Measurements from ENCODE around the gene RNF6. TPM values are rescaled to one million over a fixed set of nuclear protein-coding genes. Genes with fewer than 3 reads are reported as not detected.

Gene RNF6
- polyA plus RNA-seq, 3 donors = 8.9 to 20.3 (median 15.0) TPM

DNA sequence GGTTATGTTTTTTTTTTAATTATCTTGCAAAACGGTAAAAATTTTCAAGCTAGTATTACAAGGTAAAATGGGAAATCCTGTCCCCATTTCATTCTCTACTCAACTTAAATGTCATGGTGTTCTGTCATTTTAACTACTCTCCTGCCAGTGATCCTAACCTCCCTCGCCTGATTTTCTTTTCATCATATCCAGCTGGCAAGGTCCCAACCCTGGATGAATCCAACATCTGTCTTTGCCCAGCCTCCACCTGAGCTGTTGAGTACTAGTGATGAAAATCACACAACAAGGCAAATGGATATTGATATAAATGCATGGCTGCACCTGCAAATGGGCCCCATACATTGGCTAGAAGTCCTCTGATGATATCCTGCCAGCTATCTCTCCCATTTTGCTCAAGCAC is 24.9 kb upstream of the RNF6 start:
- Histone ChIP-seq H3K27ac (ENCODE audit: low read depth in 1 of 2, low read length in 2 of 2) (no peak overlapping the region), H3K4me2 (replicated peaks; ENCODE audit: extremely low read depth, low read length, poor library complexity, severe bottlenecking) (no peak overlapping the region), H3K79me2 (ENCODE audit: insufficient read depth, low read length) (no peaks in the 10 kb centered on the region), H2AFZ (ENCODE audit: insufficient read depth, low read depth, low read length, poor library complexity, severe bottlenecking) (no peak overlapping the region), H3K4me1 (ENCODE audit: control insufficient read depth in 1 of 2, insufficient read depth in 2 of 2, low read length in 2 of 2) (no peaks in the 10 kb centered on the region), H3K36me3 (replicated peaks in 1 of 2; ENCODE audit: control insufficient read depth in 1 of 2, insufficient read depth in 2 of 2, low read length in 2 of 2) (no peaks in the 10 kb centered on the region), H4K20me1 (ENCODE audit: insufficient read depth, low read length) (no peaks in the 10 kb centered on the region), H3K4me3 (replicated peaks in 1 of 3; ENCODE audit: low read depth in 2 of 3, low read length in 3 of 3) (no peak overlapping the region), H3K27me3 (ENCODE audit: control insufficient read depth in 2 of 2, insufficient read depth in 2 of 2, low read length in 2 of 2) (peaks cover 2% of the 10 kb centered on the region in 2 donors), H3K9me3 (replicated peaks in 1 of 2; ENCODE audit: control insufficient read depth in 1 of 2, insufficient read depth in 1 of 2, low read length in 2 of 2) (peaks cover 0 to 6% of the 10 kb centered on the region in 2 donors), H3K9ac (ENCODE audit: insufficient read depth, low read length, poor library complexity, severe bottlenecking) (no peak overlapping the region)
- intact Hi-C loops (cut with micrococcal nuclease) = no loop called here
- Mint-ChIP-seq H3K36me3 (no peaks in the 10 kb centered on the region), H3K4me3 (no peak overlapping the region), H3K4me1 (no peaks in the 10 kb centered on the region), H3K27me3 (ENCODE audit: low read depth in 3 of 3) (peaks cover 0 to 3% (median 3%) of the 10 kb centered on the region in 3 donors), H3K27ac (peak overlapping the region in 1 of 7 donors; percentile 31), H3K9me3 (peaks cover 0 to 9% (median 0%) of the 10 kb centered on the region in 7 donors)
- TF ChIP-seq, protein P1, sequence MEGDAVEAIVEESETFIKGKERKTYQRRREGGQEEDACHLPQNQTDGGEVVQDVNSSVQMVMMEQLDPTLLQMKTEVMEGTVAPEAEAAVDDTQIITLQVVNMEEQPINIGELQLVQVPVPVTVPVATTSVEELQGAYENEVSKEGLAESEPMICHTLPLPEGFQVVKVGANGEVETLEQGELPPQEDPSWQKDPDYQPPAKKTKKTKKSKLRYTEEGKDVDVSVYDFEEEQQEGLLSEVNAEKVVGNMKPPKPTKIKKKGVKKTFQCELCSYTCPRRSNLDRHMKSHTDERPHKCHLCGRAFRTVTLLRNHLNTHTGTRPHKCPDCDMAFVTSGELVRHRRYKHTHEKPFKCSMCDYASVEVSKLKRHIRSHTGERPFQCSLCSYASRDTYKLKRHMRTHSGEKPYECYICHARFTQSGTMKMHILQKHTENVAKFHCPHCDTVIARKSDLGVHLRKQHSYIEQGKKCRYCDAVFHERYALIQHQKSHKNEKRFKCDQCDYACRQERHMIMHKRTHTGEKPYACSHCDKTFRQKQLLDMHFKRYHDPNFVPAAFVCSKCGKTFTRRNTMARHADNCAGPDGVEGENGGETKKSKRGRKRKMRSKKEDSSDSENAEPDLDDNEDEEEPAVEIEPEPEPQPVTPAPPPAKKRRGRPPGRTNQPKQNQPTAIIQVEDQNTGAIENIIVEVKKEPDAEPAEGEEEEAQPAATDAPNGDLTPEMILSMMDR (IDR thresholded peaks at IDR 0.05) = no peak
- no peak for DNase-seq
- no CpG with 5 or more reads among the region's 2 CpGs for whole genome bisulfite sequencing (ENCODE audit: insufficient coverage)

DNA sequence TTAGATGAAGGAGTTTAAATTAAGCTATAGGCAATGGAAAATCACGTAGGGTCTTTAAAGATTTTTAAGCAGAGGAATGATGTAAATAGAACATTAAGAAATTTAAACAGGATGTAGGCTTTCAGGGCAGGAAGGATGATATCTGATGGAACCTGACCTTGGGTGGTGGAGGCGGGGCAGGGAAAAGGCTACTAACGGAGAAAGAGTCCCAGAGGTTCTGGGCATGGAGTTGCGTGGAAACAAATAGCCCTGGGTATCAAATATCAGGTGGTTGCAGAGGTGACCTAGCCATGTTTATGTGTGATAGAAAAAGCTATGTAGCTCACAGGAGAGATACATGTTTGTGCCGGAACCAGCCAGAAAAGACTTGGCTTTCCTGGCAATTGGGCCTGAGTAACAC is 24.0 kb upstream of the RNF6 start:
- no peaks in the 10 kb centered on the region for H4K20me1 ChIP-seq (ENCODE audit: insufficient read depth, low read length)
- intact Hi-C loops (cut with micrococcal nuclease) = no loop called here
- H2AFZ ChIP-seq (ENCODE audit: insufficient read depth, low read depth, low read length, poor library complexity, severe bottlenecking) = no peak overlapping the region
- no peak overlapping the region for H3K4me3 Mint-ChIP-seq
- WGBS (ENCODE audit: insufficient coverage) = 96% methylated on average over 4 of the region's 5 CpGs
- no peak overlapping the region for H3K4me2 ChIP-seq (replicated peaks; ENCODE audit: extremely low read depth, low read length, poor library complexity, severe bottlenecking)
- H3K4me1 Mint-ChIP-seq = no peaks in the 10 kb centered on the region
- no peak overlapping the region for H3K4me3 ChIP-seq (replicated peaks in 1 of 3; ENCODE audit: low read depth in 2 of 3, low read length in 3 of 3)
- no peaks in the 10 kb centered on the region for H3K79me2 ChIP-seq (ENCODE audit: insufficient read depth, low read length)
- no peaks in the 10 kb centered on the region for H3K4me1 ChIP-seq (ENCODE audit: control insufficient read depth in 1 of 2, insufficient read depth in 2 of 2, low read length in 2 of 2)
- peaks cover 0 to 9% (median 1%) of the 10 kb centered on the region in 7 donors for H3K9me3 Mint-ChIP-seq
- H3K36me3 Mint-ChIP-seq = no peaks in the 10 kb centered on the region
- TF ChIP-seq, protein P1 (IDR thresholded peaks at IDR 0.05) = no peak
- H3K36me3 ChIP-seq (replicated peaks in 1 of 2; ENCODE audit: control insufficient read depth in 1 of 2, insufficient read depth in 2 of 2, low read length in 2 of 2) = no peaks in the 10 kb centered on the region
- no peak overlapping the region for H3K27ac ChIP-seq (ENCODE audit: low read depth in 1 of 2, low read length in 2 of 2)
- H3K9me3 ChIP-seq (replicated peaks in 1 of 2; ENCODE audit: control insufficient read depth in 1 of 2, insufficient read depth in 1 of 2, low read length in 2 of 2) = peaks cover 0 to 6% of the 10 kb centered on the region in 2 donors
- no peak for DNase-seq
- H3K27me3 Mint-ChIP-seq (ENCODE audit: low read depth in 3 of 3) = peaks cover 3% of the 10 kb centered on the region in 3 donors
- no peak overlapping the region for H3K9ac ChIP-seq (ENCODE audit: insufficient read depth, low read length, poor library complexity, severe bottlenecking)
- peaks cover 2% of the 10 kb centered on the region in 2 donors for H3K27me3 ChIP-seq (ENCODE audit: control insufficient read depth in 2 of 2, insufficient read depth in 2 of 2, low read length in 2 of 2)
- H3K27ac Mint-ChIP-seq = no peak overlapping the region
